CD4-positive, CD25-positive, alpha-beta regulatory T cell (primary cell): ENCODE data around the gene SLC7A9. TPM values are rescaled to one million over a fixed set of nuclear protein-coding genes. Genes with fewer than 3 reads are reported as not detected.

ENCODE experiments used
- ATAC-seq, 2 donors: fragments of 150-1000 bp; cut with Tn5 transposase; one replicate each; pipeline ENCODE4 v1.10.0; 2021; ENCODE audit warnings: low read depth in 2 of 2, moderate number of reproducible peaks in 2 of 2, moderate library complexity in 1 of 2
- DNase-seq, 3 donors: peaks; one replicate each; pipeline versions ENCODE4 v3.0.0 to v3.0.0-alpha.2; 2012 to 2022; ENCODE audit warnings: mixed read lengths in 1 of 3
- H3K27ac ChIP-seq: one replicate; pipeline ENCODE4 v1.7.0; 2013; ENCODE audit warnings: mild to moderate bottlenecking, low read length; ENCODE audit not compliant: insufficient read depth, poor library complexity, severe bottlenecking
- H3K27me3 ChIP-seq: one replicate; pipeline ENCODE4 v1.7.0; 2013; ENCODE audit warnings: low read length; ENCODE audit not compliant: control insufficient read depth, insufficient read depth
- H3K36me3 ChIP-seq: one replicate; pipeline ENCODE4 v1.7.0; 2013; ENCODE audit warnings: mild to moderate bottlenecking, low read length, moderate library complexity; ENCODE audit not compliant: control insufficient read depth, insufficient read depth
- H3K4me1 ChIP-seq: 2 replicates; pipeline ENCODE4 v1.7.0; 2013; ENCODE audit warnings: mild to moderate bottlenecking, low read length; ENCODE audit not compliant: insufficient read depth, control insufficient read depth, poor library complexity, severe bottlenecking
- H3K4me3 ChIP-seq: one replicate; pipeline ENCODE4 v1.7.0; 2013; ENCODE audit warnings: low read depth, mild to moderate bottlenecking, low read length, moderate library complexity
- H3K9me3 ChIP-seq, 2 experiments: 1 replicate in 1 of 2; 2 replicates in 1 of 2; pipeline ENCODE4 v1.7.0; 2013; ENCODE audit warnings: low read length in 2 of 2, mild to moderate bottlenecking in 1 of 2, moderate library complexity in 1 of 2; ENCODE audit not compliant: control insufficient read depth in 2 of 2
- H3K27ac Mint-ChIP-seq, 3 donors: one replicate each; pipeline ENCODE4 v1.8.0; 2020 to 2022; ENCODE audit warnings: mild to moderate bottlenecking in 3 of 3, mixed read lengths in 3 of 3, moderate library complexity in 2 of 3
- H3K27me3 Mint-ChIP-seq: one replicate; pipeline ENCODE4 v1.8.0; 2022; ENCODE audit warnings: mild to moderate bottlenecking, mixed read lengths
- H3K36me3 Mint-ChIP-seq: one replicate; pipeline ENCODE4 v1.8.0; 2020; ENCODE audit warnings: mixed read lengths
- H3K4me1 Mint-ChIP-seq, 4 donors: one replicate each; pipeline ENCODE4 v1.8.0; 2020 to 2022; ENCODE audit warnings: mixed read lengths in 4 of 4, mild to moderate bottlenecking in 1 of 4
- H3K4me3 Mint-ChIP-seq, 4 donors: one replicate each; pipeline ENCODE4 v1.8.0; 2020 to 2022; ENCODE audit warnings: mild to moderate bottlenecking in 4 of 4, mixed read lengths in 4 of 4, moderate library complexity in 3 of 4
- H3K9me3 Mint-ChIP-seq, 7 donors: one replicate each; pipeline ENCODE4 v1.8.0; 2020 to 2022; ENCODE audit warnings: mixed read lengths in 7 of 7, mild to moderate bottlenecking in 3 of 7, moderate library complexity in 2 of 7
- polyA plus RNA-seq, 4 donors: library from polyadenylated mRNA; unstranded; fragments of 300-500 nt; fragmentation: Illumina TruSeq; gene quantifications; one replicate each; pipeline ENCODE4 v1.2.3, GENCODE V29; 2021
- total RNA-seq: library from RNA; stranded (reverse); gene quantifications from one replicate; pipeline ENCODE4 v1.2.3, GENCODE V29; 2022

Gene SLC7A9
- total and polyA plus RNA-seq, 5 donors from 2014 or later: 0.32 TPM; not detected in 4

- Histone ChIP-seq H3K27ac (no peak overlapping the region), H3K4me1 (no peaks in the 10 kb centered on the region), H3K36me3 (no peaks in the 10 kb centered on the region), H3K9me3 (no peaks in the 10 kb centered on the region), H3K27me3 (no peaks in the 10 kb centered on the region), H3K4me3 (no peak overlapping the region)
- Mint-ChIP-seq H3K27ac (no peak overlapping the region), H3K9me3 (no peaks in the 10 kb centered on the region), H3K36me3 (no peaks in the 10 kb centered on the region), H3K4me3 (no peak overlapping the region), H3K27me3 (peaks cover 37% of the 10 kb centered on the region), H3K4me1 (peaks cover 0 to 23% (median 5%) of the 10 kb centered on the region in 4 donors)
- ATAC-seq (no peak), DNase-seq (no peak)
These were observed 45.3 kb downstream of the SLC7A9 start for GRCh38 chr19:32824191-32824751.

GRCh38 chr19:32823747-32824102 is 45.8 kb downstream of the SLC7A9 start:
- Mint-ChIP-seq H3K27ac (no peak overlapping the region), H3K9me3 (no peaks in the 10 kb centered on the region)

GRCh38 chr19:32822916-32823746 is 46.4 kb downstream of the SLC7A9 start:
- no peaks in the 10 kb centered on the region for H3K36me3 Mint-ChIP-seq
- DNase-seq: no peak
- peaks cover 35% of the 10 kb centered on the region for H3K27me3 Mint-ChIP-seq
- no peak overlapping the region for H3K4me3 ChIP-seq
- H3K36me3 ChIP-seq: no peaks in the 10 kb centered on the region
- H3K4me3 Mint-ChIP-seq: no peak overlapping the region
- no peaks in the 10 kb centered on the region for H3K27me3 ChIP-seq
- H3K4me1 ChIP-seq: no peaks in the 10 kb centered on the region
- H3K9me3 Mint-ChIP-seq: no peaks in the 10 kb centered on the region
- no peak overlapping the region for H3K27ac ChIP-seq
- ATAC-seq: no peak
- H3K4me1 Mint-ChIP-seq: peaks cover 0 to 18% (median 5%) of the 10 kb centered on the region in 4 donors
- no peak overlapping the region for H3K27ac Mint-ChIP-seq
- no peaks in the 10 kb centered on the region for H3K9me3 ChIP-seq

More at GRCh38 chr19:32823747-32824102, 45.8 kb downstream of the SLC7A9 start:
- no peak overlapping the region for H3K4me3 ChIP-seq
- no peaks in the 10 kb centered on the region for H3K9me3 ChIP-seq
- no peaks in the 10 kb centered on the region for H3K36me3 Mint-ChIP-seq
- ATAC-seq: no peak
- no peak for DNase-seq
- H3K27me3 ChIP-seq: no peaks in the 10 kb centered on the region
- H3K27ac ChIP-seq: no peak overlapping the region
- H3K27me3 Mint-ChIP-seq: peaks cover 37% of the 10 kb centered on the region
- H3K4me1 ChIP-seq: no peaks in the 10 kb centered on the region
- peaks cover 0 to 18% (median 5%) of the 10 kb centered on the region in 4 donors for H3K4me1 Mint-ChIP-seq
- peak overlapping the region in 1 of 4 donors; percentile 15 for H3K4me3 Mint-ChIP-seq
- H3K36me3 ChIP-seq: no peaks in the 10 kb centered on the region

GRCh38 chr19:32819419-32820400 is 49.9 kb downstream of the SLC7A9 start:
- Histone ChIP-seq H3K4me3 (no peak overlapping the region), H3K36me3 (no peaks in the 10 kb centered on the region), H3K4me1 (no peaks in the 10 kb centered on the region), H3K27ac (no peak overlapping the region), H3K9me3 (no peaks in the 10 kb centered on the region), H3K27me3 (no peaks in the 10 kb centered on the region)
- no peaks in the 10 kb centered on the region for H3K36me3 Mint-ChIP-seq
- H3K9me3 Mint-ChIP-seq: no peaks in the 10 kb centered on the region
- H3K27me3 Mint-ChIP-seq: peaks cover 22% of the 10 kb centered on the region
- peaks cover 0 to 24% (median 5%) of the 10 kb centered on the region in 4 donors for H3K4me1 Mint-ChIP-seq
- DNase-seq (no peak), ATAC-seq (no peak)
- no peak overlapping the region for H3K4me3 Mint-ChIP-seq
- peak overlapping the region in 1 of 3 donors; percentile 52 for H3K27ac Mint-ChIP-seq

- H3K4me3 Mint-ChIP-seq: no peak overlapping the region
- peaks cover 19% of the 10 kb centered on the region for H3K27me3 Mint-ChIP-seq
- Histone ChIP-seq H3K4me1 (no peaks in the 10 kb centered on the region), H3K9me3 (no peaks in the 10 kb centered on the region), H3K4me3 (no peak overlapping the region), H3K27me3 (no peaks in the 10 kb centered on the region), H3K27ac (no peak overlapping the region), H3K36me3 (no peaks in the 10 kb centered on the region)
- peaks cover 0 to 34% (median 4%) of the 10 kb centered on the region in 4 donors for H3K4me1 Mint-ChIP-seq
- H3K9me3 Mint-ChIP-seq: no peaks in the 10 kb centered on the region
- DNase-seq (no peak), ATAC-seq (no peak)
- no peaks in the 10 kb centered on the region for H3K36me3 Mint-ChIP-seq
- H3K27ac Mint-ChIP-seq: peak overlapping the region in 1 of 3 donors; percentile 32
These were observed 51.0 kb downstream of the SLC7A9 start for GRCh38 chr19:32818536-32818935.

GRCh38 chr19:32817569-32818476 is 51.7 kb downstream of the SLC7A9 start:
- Mint-ChIP-seq H3K9me3 (no peaks in the 10 kb centered on the region), H3K27me3 (peaks cover 15% of the 10 kb centered on the region), H3K36me3 (no peaks in the 10 kb centered on the region), H3K4me3 (no peak overlapping the region), H3K27ac (peak overlapping the region in 2 of 3 donors; percentile 15 to 32), H3K4me1 (peaks cover 0 to 34% (median 5%) of the 10 kb centered on the region in 4 donors)
- Histone ChIP-seq H3K4me3 (no peak overlapping the region), H3K9me3 (no peaks in the 10 kb centered on the region), H3K36me3 (no peaks in the 10 kb centered on the region), H3K27ac (no peak overlapping the region), H3K27me3 (no peaks in the 10 kb centered on the region), H3K4me1 (no peaks in the 10 kb centered on the region)
- DNase-seq (no peak), ATAC-seq (no peak)
